ENCODE measurements around the gene LRRC3. TPM values are rescaled to one million over a fixed set of nuclear protein-coding genes. Genes with fewer than 3 reads are reported as not detected.
A peak's percentile ranks its signal among the peaks of the same experiment; 100 is the strongest.

Gene LRRC3
- total RNA-seq, 1 donor from 2014 or later: 4.0 TPM

- Mint-ChIP-seq H3K27ac (ENCODE audit: unreplicated experiment) (no peak overlapping the region), H3K27me3 (ENCODE audit: unreplicated experiment) (no peaks in the 10 kb centered on the region), H3K36me3 (ENCODE audit: unreplicated experiment) (no peaks in the 10 kb centered on the region), H3K4me3 (ENCODE audit: unreplicated experiment) (no peak overlapping the region), H3K9me3 (ENCODE audit: unreplicated experiment) (no peaks in the 10 kb centered on the region), H3K4me1 (ENCODE audit: unreplicated experiment) (no peaks in the 10 kb centered on the region)
- no peak for TF ChIP-seq CTCF (IDR thresholded peaks at IDR 0.05)
- DNase-seq (ENCODE audit: extremely low spot score, unreplicated experiment): peak; percentile 79
These were observed 33.1 kb upstream of the LRRC3 start for GRCh38 chr21:44421901-44422840.

- H3K36me3 Mint-ChIP-seq (ENCODE audit: unreplicated experiment): no peaks in the 10 kb centered on the region
- H3K9me3 Mint-ChIP-seq (ENCODE audit: unreplicated experiment): no peaks in the 10 kb centered on the region
- peak; percentile 79 for DNase-seq (ENCODE audit: extremely low spot score, unreplicated experiment)
- no peak for TF ChIP-seq CTCF (IDR thresholded peaks at IDR 0.05)
- no peaks in the 10 kb centered on the region for H3K4me1 Mint-ChIP-seq (ENCODE audit: unreplicated experiment)
- H3K27ac Mint-ChIP-seq (ENCODE audit: unreplicated experiment): no peak overlapping the region
- H3K4me3 Mint-ChIP-seq (ENCODE audit: unreplicated experiment): no peak overlapping the region
- H3K27me3 Mint-ChIP-seq (ENCODE audit: unreplicated experiment): no peaks in the 10 kb centered on the region
These were observed 31.9 kb upstream of the LRRC3 start for GRCh38 chr21:44423312-44423821.

GRCh38 chr21:44423941-44424607 is 31.2 kb upstream of the LRRC3 start:
- peak; percentile 81 for DNase-seq (ENCODE audit: extremely low spot score, unreplicated experiment)
- H3K9me3 Mint-ChIP-seq (ENCODE audit: unreplicated experiment): no peaks in the 10 kb centered on the region
- no peaks in the 10 kb centered on the region for H3K4me1 Mint-ChIP-seq (ENCODE audit: unreplicated experiment)
- no peak for TF ChIP-seq CTCF (IDR thresholded peaks at IDR 0.05)
- H3K27ac Mint-ChIP-seq (ENCODE audit: unreplicated experiment): no peak overlapping the region
- H3K36me3 Mint-ChIP-seq (ENCODE audit: unreplicated experiment): no peaks in the 10 kb centered on the region
- H3K27me3 Mint-ChIP-seq (ENCODE audit: unreplicated experiment): no peaks in the 10 kb centered on the region
- H3K4me3 Mint-ChIP-seq (ENCODE audit: unreplicated experiment): no peak overlapping the region

- Mint-ChIP-seq H3K27ac (ENCODE audit: unreplicated experiment) (no peak overlapping the region), H3K27me3 (ENCODE audit: unreplicated experiment) (no peaks in the 10 kb centered on the region), H3K36me3 (ENCODE audit: unreplicated experiment) (no peaks in the 10 kb centered on the region), H3K4me1 (ENCODE audit: unreplicated experiment) (no peaks in the 10 kb centered on the region), H3K9me3 (ENCODE audit: unreplicated experiment) (peaks cover 2% of the 10 kb centered on the region), H3K4me3 (ENCODE audit: unreplicated experiment) (no peak overlapping the region)
- DNase-seq (ENCODE audit: extremely low spot score, unreplicated experiment): peak; percentile 83
- TF ChIP-seq CTCF (IDR thresholded peaks at IDR 0.05): no peak
These were observed 30.6 kb upstream of the LRRC3 start for GRCh38 chr21:44424608-44425306.
